Stimulated activated CD8-positive, alpha-beta memory T cell treated with anti-CD3 and anti-CD28 coated beads, Interleukin-4, amount 100 ng/mL, for 4 hours (primary cell): ENCODE results near the gene CASZ1.

Source experiments
- DNase-seq, 2 donors: peaks; one replicate each; pipeline ENCODE4 v3.0.0-alpha.2; 2020; ENCODE audit warnings: low read depth in 2 of 2, low spot score in 1 of 2

CASZ1 gene

DNA sequence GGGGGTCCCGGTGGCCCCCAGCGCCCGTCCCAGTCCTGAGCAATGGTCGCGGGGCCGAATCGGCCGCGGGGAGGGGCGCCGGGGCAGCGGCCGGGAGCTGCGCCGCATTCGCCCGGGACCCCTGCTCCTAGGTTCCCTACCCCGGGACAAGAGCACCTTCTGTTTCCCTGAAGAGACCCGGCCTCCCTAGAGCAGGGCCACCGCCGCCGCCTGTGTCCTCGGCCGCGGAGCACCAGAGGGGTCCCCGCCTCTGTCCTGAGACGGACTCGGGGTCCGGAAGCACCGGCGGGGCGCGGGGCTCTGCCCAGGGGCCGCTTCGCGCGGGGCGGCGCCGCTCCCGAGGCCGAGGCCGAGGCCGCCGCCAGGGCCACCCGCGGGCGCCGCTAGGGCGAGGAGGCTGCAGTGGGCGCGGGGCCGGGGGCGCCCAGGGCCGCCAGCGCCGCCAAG lies 157.9 kb downstream of the CASZ1 start:
- DNase-seq = no peak

DNA sequence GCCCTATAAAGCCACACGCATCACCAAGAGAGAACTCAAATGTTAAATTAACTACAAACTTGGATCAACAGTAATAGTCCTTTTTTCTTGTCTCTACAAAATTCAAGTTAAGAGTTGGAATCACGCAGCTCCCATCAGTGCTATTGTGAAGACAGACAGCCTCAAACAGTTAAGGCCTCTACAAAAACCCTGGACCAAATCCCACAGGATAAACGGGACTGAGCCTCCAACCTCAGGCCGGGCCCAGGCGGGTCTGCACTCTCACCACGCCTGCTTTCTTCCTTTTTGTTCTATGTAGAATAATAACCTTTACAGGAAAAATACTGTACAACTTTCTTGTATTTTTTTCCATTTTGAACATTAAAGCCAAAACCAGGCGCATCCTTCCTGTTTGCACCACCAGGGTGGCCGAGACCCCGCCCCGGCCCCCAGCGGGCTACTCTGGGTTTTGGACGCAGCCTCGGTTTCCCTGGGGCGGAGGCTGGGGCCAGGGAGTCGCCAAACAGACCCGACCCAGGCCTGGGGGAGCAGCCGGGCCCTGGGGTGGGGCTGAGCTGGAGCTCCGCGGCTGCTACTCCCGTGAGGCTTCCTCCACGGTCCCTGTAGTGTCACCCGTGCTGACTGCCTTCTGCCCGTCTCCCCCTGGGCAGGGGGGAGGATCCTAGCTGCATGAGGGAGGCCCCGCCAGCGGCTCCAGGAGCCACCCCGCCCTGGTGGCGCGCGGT lies 158.4 kb downstream of the CASZ1 start:
- DNase-seq = no peak

DNA sequence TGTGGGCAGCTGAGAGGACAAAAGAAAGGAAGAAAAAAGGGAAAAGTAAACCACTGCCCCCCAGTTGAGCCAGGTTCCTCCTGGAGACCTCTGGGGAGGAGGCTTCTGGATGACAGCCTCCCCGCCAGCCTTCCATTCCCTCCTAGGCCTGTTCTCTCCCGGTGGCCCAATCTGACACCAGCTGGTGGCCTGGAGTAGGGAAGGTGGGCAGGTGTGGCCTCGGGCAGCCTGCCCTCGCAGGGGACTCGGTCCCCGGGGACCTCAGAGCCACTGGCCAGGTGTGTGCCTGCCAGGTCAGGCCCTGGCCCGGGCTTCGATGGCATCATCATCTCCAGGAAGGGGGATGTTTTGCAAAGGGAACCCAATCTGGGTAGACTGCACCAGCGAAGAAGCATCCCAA lies 159.0 kb downstream of the CASZ1 start:
- no peak for DNase-seq

DNA sequence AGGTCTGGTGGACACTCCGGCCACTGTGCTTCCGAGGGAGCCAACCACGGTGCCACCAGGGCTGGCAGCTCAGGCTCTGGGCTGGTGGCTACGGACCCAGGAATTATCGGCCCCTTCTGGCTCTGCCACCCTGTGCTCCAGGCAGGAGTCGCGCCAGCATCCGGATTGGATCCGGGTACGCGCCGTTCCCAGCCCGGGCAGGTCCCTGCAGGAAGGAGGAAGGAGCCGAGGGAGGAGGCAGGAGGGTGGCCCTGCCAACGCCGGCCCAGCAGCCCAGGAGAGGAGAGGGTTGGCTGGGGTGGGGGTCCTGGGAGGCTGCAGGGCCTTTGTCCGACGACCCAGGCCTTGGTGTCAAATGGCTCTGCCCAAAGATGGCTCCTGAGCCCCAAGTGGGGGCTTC lies 160.5 kb downstream of the CASZ1 start:
- DNase-seq = no peak

DNA sequence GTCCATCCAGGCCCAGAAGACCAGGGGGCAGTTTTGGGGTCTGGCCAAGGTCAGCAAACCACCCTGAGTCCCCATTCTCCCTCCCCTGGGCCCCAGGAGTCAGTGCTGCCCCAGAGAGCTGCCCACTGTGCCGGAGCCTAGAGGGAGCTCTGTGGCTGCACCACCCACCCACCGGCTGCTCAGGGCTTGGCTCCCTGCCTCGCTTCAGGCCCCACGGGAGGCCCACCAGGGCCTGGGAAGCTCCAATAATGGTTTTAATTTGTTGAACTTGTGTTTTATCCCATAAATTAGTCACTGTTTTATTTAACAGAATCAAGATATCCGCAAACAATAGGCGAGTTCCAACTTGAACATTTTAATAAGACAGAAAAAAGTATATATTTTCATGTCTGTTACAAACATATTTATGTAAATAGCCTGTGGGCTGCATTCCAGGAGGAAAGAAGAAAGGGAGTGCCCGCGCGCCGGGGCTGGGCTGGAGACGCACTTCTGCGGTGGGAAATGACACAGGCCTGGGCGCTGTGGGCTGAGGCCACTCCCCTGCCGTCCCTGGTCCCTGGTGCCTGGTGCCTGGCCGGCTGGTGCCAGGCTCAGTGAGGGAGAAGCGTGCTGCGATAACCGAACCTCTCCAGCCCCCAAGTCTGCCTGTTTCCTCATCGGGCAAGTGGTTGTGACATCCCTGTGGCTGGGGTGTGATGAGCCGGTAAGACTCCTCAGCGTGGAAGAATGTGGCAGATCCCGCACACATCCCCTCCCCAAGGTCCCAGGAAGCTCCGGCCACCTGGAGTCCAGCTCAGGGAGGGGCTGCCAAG lies 161.2 kb downstream of the CASZ1 start:
- no peak for DNase-seq

DNA sequence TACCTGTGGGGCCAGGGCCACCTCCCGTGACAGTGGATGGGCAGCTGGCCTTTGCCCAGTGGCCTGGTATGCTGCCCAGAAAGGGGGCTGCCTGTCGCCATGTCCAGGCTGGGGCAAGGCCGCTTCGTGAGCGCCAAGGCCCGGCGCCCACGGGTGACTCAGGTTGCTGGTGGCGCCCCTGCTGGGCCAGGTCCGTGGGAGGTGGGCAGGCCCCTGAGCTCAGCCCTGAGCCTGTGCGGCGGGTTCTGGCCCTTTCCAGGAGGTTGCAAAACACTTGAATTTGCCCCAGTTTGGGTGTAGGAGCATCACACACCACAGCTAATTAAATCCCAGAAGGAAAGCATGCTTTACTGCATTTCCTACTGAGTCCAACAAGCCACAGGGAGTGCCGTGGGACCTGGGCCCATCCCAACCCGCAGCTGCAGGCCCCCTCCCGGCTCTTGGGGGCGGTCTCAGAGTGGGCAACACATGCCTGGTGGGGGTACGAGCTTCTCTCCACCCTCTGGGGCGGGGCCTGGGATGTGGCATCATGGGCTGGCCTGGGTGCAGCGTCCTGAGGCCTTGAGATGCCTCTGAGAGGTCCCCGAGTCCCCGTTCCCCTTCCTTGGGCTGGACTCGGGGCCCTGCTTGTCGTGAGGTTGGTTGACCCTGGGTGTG lies 161.9 kb downstream of the CASZ1 start:
- no peak for DNase-seq

DNA sequence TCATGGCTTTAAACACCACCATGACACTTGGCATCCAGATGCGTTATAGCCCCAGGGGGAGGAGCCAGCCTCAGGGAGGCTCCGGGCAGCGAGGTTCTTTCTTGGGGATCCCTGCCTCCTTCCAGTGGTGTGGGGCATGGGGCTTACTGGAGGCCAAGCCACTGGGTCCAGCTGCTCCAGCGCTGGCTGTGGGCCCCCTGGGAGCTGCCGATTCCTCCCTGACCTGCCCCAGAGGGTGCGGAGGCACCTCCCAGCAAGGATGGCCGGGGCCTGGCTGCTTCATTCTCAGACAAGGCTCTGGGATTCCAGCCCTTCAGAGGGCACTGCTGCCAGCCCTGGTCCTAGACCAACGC lies 162.4 kb downstream of the CASZ1 start:
- no peak for DNase-seq

DNA sequence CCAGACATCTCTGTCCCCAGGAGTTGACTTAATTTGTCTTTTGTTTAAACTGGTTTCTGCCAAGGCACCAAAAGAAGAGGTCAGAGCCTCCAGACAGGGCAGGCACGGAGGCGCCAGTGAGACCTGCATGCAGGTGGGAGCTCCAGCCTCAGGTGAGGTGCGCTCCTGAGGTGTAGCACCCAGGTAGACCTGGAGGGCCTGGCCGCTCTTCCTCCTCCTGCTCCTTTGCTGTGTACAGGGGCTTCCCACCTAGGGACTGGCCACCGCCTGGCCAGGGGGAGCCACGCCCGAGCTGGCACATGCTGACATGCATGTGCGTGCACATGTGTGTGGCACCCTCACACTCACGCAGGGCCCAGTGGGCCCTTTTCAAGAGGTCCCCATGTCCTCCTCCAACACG lies 163.0 kb downstream of the CASZ1 start:
- no peak for DNase-seq

DNA sequence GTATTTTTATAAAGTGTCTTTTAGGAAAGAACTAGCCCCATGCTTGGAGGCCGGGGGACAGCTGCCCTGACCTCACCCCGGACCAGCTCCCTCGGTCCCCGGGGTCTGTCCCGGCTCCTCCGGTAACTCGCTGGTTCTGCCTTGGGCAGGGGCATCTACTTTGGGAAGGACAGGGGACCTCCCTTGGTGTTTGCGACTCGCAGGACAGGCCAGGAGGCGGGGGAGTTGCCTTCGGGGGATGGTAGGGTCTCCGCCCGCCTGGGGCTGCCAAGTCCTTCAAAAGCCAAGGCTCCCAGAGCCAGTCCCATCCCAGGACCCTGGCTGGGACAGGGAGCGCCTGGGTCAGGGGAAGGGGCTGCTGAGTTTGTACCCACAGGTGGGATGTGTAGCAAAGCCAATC lies 163.8 kb downstream of the CASZ1 start:
- no peak for DNase-seq

DNA sequence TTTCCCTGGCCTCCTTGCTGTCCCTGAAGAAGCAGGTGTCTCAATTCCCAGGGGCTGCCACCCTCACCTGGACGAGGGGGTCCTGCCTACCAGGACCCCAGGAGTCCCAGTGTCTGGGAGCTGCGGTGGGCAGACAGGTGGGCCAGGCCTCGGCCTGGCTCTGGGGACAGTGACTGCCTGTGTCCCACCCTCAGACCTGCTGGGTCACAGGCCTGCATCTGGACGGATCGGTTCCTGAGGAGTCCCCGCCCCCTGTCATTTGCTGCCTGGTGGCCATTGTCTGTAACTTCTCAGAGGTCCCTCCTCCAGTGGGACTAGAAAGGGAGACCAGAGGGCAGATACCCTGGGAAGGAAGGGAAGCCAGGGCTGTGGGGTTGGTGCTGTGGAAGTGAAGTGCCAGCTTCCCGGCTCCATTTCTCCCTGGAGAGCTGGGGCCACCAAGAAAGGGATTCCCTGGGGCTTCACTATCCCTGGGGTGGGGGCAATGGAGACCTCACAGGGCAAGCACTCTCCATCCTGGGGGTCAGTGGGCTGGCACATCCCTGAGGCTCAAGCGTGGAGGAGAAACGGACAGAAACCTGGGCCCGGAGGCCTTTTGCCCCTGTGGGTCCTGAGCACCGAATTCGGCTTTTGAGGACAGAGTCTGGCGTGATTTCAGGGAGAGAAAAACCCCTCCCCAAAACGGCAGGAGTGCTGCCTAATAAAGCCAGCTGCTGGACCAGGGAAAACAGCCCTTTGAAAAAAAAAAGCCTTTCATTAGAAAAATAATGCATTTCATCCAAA lies 164.4 kb downstream of the CASZ1 start:
- DNase-seq = no peak

DNA sequence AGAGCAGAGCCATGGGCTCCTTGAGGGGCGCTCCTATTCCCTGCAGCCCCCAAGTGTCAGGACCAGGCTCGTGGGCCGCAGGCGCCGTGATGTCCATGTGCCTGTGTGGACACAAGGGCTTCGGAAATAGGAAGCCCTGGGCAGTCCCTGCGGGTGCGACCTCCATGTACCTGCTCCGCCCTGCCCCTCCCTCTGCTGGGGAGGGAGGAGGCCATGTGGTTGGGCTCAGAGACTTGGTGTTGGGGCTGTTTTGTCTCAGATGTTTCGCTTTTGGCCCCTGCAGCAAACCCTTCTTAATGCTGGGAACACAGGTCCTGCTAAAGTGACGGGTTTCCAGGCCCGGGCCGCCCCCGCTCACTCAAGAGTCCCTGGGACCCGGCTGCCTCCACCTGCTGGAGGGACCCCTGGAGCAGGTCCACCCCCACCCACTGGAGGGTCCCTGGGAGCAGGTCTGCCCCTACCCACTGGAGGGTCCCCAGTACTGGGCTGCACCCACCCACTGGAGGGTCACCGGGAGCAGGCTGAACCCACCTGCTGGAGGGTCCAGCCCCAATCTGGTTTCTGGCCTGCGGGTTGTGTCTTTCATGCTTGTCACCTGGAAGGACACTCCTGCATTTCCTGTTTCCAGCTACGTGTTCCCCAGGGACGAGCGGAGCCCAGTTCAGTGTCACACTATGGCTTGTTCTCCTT lies 165.2 kb downstream of the CASZ1 start:
- DNase-seq = no peak

DNA sequence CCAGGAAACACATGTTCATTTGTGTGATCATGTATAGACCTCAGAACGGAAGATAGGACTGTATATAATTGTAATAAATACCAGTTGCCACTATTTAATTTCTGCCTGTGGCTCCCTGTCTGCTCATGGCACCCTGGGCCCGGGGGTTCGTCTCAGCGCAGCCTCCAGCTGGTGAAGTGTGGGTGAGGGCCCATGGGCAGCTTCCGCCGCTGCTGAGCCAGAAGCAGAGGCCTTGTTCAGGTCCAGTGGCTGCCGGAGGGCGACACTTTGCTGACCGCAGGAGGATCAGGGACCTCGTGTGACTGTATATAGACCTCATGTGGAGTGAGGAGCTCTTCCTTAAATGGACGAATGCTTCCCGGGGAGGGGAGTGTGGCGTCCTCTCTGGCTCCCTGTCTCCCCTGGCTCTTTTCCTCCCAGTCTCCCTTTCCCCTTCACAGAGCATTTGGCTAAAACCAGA lies 165.8 kb downstream of the CASZ1 start:
- DNase-seq = no peak

DNA sequence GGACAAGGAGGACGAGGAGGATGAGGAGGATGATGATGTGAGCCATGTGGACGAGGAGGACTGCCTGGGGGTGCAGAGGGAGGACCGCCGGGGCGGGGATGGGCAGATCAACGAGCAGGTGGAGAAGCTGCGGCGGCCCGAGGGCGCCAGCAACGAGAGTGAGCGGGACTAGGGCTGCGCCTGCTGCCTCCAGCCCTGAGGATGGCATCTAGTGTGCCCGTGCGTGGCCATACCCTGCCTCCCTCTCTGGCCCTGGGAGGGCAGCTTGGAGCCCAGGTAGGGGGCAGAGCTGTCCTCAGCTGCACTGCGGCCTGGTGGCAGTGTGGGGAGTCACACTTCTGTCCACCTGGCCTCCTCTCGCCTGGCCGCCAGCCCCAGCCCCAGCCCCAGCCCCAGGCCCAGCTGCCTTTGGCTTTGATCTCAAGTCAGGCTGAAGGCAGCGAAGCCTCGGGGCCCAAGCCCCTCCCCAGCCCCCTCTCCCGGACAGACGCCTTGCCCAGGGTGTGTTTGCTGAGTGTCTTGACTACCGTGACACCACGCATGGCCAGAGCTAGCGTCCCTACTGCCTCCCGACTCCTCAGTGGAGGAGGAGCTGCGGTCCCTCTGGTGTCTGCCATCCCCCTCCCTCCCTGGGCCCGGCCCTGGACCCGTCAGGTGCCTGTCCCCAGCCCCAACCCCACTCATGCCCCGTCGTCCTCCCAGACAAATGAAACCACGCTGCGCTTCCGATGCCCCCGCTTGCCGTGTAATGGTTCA lies 166.5 kb downstream of the CASZ1 start:
- DNase-seq = no peak

DNA sequence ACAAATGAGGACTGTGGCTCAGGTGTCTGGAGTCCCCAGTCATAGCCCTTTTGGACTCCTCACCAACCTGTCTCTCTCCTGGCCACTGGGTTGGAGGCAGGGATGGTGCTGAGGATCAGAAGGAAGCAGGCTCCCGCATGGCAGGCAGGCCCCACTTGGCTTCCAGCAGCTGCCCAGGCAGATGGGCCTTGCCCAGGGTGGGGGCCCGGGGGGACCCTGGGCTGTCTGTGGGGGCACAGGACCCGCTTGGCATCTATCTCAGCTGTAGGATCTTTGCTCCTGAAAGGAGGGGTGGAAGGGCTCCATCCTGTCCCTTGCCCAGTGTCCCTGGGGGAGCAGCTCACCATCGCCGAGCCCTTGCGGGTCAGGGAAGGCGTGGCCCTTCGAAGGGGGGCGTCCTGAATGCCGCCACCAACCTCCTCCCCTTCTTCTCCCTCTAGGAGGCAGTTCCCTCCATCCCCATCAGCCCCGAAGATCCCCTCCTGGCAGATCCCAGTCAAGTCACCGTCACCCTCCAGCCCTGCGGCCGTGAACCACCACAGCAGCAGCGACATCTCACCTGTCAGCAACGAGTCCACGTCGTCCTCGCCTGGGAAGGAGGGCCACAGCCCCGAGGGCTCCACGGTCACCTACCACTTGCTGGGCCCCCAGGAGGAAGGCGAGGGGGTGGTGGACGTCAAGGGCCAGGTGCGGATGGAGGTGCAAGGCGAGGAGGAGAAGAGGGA lies 167.2 kb downstream of the CASZ1 start:
- no peak for DNase-seq

DNA sequence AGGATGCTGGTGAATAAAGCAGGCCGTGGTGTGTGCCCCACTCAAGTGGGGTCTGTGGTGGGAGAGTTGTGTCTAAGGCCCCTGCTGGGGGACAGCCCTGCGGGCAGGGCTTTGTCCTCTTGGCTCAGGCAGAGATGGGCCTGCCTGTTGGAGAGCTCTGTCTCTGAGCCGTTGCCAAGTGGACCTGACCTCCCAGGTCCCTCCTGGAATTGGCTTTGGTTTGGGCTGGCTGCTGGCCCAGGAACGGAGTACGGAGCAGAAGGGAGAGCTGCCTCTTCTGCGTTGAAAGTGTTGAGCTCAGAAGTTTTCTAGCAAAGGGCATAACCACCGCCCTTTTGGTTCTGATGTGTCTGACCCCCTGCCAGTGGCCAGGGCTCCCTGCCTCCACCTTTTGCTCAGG lies 167.8 kb downstream of the CASZ1 start:
- DNase-seq = no peak

DNA sequence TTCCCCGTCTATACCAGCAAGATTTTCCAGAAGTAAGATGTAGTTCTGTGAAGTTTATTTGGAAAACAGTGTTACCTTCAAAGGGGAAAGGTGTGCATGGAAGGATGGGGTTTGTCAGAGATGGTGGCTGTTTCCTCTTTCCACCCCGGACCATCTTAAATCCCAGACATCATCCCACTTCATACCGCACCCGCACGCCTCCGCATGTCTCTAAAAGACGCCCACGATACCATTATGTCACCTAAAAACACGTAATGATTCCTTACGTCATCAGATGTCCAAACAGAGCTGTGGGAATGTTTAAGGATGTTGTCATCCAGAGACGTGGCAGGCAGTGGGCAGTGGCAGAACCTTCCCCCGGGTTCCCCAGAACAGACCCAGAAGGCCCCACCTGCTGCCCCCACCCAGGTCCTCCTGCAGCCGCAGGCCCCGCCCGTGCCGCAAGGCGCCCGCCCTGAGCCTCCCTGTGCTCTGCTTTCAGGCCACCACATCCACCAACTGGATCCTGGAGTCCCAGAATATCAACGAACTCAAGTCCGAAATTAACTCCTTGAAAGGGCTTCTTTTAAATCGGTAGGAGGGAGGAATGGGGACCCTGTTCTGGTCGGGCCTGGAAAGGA lies 169.5 kb downstream of the CASZ1 start:
- DNase-seq = no peak

DNA sequence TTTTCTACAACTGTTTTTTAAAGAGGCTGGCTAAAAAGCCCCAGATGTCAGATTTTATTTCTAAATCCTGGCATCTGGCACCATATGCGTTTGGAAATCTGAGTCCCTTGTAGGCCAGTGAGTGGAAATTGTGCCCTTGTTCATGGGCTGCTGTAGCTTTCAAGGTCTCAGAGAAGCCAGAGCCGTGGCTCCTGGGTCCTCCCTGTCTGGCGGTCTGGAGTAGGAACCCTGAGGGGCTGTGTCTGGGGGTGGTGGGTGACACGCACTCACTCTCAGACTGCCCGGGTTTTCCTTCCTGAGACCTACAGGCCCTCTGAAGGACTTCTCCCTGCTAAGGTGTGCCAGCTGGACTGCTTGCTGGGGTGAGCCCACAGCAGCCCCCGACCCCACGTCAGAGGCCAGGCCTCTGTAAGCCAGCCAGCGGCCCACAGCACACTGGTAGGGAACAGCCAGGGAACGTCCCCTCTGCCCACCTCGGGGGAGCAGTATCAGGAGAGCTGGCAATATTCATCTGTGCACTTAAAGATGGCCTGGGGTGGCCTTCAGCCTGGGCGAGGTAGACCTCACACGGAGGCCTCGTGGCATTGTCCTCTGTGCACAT lies 170.2 kb downstream of the CASZ1 start:
- no peak for DNase-seq

DNA sequence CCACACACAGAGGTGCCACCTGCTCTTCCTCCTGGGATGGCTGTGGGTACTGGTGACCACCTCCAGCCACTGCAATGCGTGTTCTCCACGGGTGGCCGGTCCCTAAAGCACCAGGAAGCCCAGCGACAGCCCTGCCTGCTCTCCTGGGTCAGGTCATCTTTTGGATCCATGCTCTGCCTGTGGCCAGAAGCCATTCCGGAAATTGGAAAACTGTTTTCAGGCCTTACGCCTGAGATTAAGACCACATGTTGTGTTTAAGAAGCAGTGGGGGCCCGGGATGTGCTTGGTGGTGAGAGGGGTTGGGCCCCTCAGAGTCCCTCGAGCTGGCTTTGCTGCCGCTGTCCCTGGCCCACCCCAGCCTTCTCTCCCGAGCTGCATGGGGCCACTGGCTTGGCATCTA lies 170.9 kb downstream of the CASZ1 start:
- DNase-seq = no peak

DNA sequence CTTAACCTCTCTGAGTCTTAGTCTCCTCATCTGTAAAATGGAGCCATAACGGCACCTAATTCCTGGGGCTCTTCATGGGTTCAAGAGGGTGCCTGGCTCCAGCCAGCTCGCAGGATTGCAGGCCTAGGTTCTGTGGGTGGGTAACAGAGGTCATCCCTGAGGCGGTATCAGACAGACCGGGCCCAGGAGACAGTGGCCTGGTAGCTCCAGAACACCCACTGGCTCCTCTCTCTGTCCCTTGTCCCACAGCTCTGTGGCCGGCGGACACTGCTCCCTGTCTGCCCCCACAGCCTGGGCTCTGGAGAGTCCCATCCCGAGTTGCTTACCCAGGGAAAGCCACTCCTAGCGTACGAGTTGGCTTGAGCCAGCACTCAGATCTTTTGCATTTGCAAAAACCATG lies 171.4 kb downstream of the CASZ1 start:
- no peak for DNase-seq
